22Rv1 (cell line): ENCODE measurements around the gene KIAA0753.

Experiments
- CTCF ChIP-seq: fragments of 450-650 bp; IDR thresholded peaks from 2 replicates; pipeline ENCODE4 v1.5.1; 2017; ENCODE audit warnings: mild to moderate bottlenecking
- ZFX ChIP-seq: fragments of 450-650 bp; IDR thresholded peaks from 2 replicates; pipeline ENCODE4 v1.6.1; 2017; ENCODE audit warnings: antibody characterized with exemption, borderline replicate concordance

GRCh38 chr17:6627019-6627418 lies 13.5 kb downstream of the KIAA0753 start:
- TF ChIP-seq ZFX (no peak), CTCF (no peak)
